ENCODE results near the gene COMTD1.
"Not testable (repeated sequence)": the region's sequence is repeated elsewhere in the genome, so short reads cannot be mapped to it uniquely, and the experiment has no call there.

DNA sequence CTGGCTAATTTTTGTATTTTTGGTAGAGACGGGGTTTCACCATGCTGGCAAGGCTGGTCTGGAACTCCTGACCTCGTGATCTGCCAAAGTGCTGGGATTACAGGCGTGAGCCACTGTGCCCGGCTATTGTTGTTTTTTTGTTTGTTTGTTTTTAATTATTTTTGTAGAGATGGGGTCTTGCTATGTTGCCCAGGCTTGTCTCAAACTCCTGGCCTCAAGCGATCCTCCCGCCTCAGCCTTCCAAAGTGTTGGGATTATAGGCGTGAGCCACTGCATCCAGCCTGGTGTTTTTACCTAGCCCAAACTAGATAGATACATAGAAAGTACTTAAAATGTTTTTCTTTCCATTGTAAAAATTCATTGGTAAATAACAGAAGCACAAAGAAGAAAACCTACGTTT lies 14.3 kb downstream of the COMTD1 start:
- TF ChIP-seq SPI1 (IDR thresholded peaks at IDR 0.05; ENCODE audit: borderline replicate concordance, low read depth); GABPA (IDR thresholded peaks at IDR 0.05; ENCODE audit: low read depth); POLR2AphosphoS5 (IDR thresholded peaks at IDR 0.05; ENCODE audit: low read depth): not testable (repeated sequence)
- TF ChIP-seq, protein P1, sequence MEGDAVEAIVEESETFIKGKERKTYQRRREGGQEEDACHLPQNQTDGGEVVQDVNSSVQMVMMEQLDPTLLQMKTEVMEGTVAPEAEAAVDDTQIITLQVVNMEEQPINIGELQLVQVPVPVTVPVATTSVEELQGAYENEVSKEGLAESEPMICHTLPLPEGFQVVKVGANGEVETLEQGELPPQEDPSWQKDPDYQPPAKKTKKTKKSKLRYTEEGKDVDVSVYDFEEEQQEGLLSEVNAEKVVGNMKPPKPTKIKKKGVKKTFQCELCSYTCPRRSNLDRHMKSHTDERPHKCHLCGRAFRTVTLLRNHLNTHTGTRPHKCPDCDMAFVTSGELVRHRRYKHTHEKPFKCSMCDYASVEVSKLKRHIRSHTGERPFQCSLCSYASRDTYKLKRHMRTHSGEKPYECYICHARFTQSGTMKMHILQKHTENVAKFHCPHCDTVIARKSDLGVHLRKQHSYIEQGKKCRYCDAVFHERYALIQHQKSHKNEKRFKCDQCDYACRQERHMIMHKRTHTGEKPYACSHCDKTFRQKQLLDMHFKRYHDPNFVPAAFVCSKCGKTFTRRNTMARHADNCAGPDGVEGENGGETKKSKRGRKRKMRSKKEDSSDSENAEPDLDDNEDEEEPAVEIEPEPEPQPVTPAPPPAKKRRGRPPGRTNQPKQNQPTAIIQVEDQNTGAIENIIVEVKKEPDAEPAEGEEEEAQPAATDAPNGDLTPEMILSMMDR (IDR thresholded peaks at IDR 0.05; ENCODE audit: insufficient read depth, low read length), result not testable (repeated sequence)
- TF ChIP-seq, protein P2, sequence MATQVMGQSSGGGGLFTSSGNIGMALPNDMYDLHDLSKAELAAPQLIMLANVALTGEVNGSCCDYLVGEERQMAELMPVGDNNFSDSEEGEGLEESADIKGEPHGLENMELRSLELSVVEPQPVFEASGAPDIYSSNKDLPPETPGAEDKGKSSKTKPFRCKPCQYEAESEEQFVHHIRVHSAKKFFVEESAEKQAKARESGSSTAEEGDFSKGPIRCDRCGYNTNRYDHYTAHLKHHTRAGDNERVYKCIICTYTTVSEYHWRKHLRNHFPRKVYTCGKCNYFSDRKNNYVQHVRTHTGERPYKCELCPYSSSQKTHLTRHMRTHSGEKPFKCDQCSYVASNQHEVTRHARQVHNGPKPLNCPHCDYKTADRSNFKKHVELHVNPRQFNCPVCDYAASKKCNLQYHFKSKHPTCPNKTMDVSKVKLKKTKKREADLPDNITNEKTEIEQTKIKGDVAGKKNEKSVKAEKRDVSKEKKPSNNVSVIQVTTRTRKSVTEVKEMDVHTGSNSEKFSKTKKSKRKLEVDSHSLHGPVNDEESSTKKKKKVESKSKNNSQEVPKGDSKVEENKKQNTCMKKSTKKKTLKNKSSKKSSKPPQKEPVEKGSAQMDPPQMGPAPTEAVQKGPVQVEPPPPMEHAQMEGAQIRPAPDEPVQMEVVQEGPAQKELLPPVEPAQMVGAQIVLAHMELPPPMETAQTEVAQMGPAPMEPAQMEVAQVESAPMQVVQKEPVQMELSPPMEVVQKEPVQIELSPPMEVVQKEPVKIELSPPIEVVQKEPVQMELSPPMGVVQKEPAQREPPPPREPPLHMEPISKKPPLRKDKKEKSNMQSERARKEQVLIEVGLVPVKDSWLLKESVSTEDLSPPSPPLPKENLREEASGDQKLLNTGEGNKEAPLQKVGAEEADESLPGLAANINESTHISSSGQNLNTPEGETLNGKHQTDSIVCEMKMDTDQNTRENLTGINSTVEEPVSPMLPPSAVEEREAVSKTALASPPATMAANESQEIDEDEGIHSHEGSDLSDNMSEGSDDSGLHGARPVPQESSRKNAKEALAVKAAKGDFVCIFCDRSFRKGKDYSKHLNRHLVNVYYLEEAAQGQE (IDR thresholded peaks at IDR 0.05; ENCODE audit: insufficient replicate concordance, low read depth), result not testable (repeated sequence)

Measured in HL-60 (cell line).